SK-N-SH treated with all-trans-retinoic acid at 6 μM for 48 hours (cell line): ENCODE data around the gene CYTH3.

Experiments
- ISL1 ChIP-seq: fragments of 250-450 bp; sonication (Bioruptor Pico); IDR thresholded peaks from 2 replicates; pipeline ENCODE4 v2.1.2; 2022; ENCODE audit warnings: mild to moderate bottlenecking, moderate library complexity
- OSR1 ChIP-seq: fragments of 250-450 bp; sonication (Bioruptor Pico); IDR thresholded peaks from 2 replicates; pipeline ENCODE4 v1.8.0; 2022; ENCODE audit warnings: moderate library complexity, mild to moderate bottlenecking, inconsistent platforms
- ZC3H10 ChIP-seq: fragments of 250-450 bp; sonication (Bioruptor Pico); IDR thresholded peaks from 2 replicates; pipeline ENCODE4 v1.5.1; 2021; ENCODE audit warnings: mild to moderate bottlenecking, moderate library complexity
- ZNF565 ChIP-seq: fragments of 450-650 bp; formaldehyde crosslinking; conservative IDR thresholded peaks from 2 replicates; pipeline ENCODE4 v1.5.0; 2020; ENCODE audit warnings: low read depth, mild to moderate bottlenecking, moderate library complexity
- TF ChIP-seq, protein P1 (sequence below): fragments of 250-450 bp; sonication (Bioruptor Pico); IDR thresholded peaks from 2 replicates; pipeline ENCODE4 v1.8.0; 2020; ENCODE audit warnings: mild to moderate bottlenecking, moderate library complexity, borderline replicate concordance
- TF ChIP-seq, protein P2 (sequence below): fragments of 250-450 bp; sonication (Bioruptor Pico); IDR thresholded peaks from 2 replicates; pipeline ENCODE4 v1.5.1; 2020; ENCODE audit warnings: low read depth, mild to moderate bottlenecking, moderate library complexity
- TF ChIP-seq, protein P3 (sequence below): fragments of 250-450 bp; sonication (Bioruptor Pico); IDR thresholded peaks from 2 replicates; pipeline ENCODE4 v1.8.0; 2021; ENCODE audit warnings: low read depth, mild to moderate bottlenecking, moderate library complexity, borderline replicate concordance

DNA sequence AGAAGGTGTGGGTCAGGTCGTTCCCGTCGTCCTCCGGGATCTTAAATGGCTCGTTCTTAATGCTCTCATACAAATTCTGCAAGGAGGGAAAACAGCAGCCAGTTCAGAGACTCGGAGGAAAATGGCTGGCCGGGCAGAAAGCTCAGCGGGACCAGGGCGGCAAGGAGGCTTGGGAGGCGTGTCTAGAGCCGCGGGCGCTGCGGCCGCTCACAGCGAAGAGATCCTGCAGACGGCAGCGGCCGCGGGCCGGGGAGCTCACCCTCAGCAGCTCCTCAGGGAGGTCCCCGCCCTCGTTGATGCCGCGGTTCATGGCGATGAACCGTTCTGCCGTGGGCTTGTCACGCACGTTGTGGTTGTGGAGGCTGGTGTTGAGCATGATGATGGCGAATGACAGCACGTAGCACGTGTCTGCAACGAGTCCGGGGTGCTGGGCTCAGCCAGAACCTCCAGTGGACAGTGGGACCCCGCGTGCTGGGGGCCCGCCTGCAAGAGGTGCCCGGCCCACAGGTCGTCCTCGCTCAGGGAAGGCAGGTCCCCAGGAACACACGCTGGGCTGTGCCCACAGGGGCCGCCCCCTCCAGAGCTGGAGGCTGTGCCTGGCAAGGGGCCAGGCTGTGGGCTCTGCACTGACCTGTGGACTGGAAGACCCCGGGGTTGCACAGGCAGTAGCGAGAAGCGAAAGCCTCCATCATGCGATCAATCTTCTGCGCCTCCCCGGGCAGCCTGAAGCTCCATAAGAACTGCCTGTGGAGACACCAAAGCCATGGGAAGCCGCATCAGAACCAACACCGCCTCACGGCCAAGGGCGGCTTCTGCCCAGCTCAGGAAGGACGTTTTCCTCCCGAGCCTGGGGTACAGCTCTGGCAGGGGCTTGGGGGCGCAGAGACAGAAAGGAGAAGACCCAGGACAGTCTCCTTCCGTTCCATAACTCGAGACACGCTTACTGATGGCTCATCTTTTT, 101.6 kb downstream of the CYTH3 start:
- TF ChIP-seq, protein P1, sequence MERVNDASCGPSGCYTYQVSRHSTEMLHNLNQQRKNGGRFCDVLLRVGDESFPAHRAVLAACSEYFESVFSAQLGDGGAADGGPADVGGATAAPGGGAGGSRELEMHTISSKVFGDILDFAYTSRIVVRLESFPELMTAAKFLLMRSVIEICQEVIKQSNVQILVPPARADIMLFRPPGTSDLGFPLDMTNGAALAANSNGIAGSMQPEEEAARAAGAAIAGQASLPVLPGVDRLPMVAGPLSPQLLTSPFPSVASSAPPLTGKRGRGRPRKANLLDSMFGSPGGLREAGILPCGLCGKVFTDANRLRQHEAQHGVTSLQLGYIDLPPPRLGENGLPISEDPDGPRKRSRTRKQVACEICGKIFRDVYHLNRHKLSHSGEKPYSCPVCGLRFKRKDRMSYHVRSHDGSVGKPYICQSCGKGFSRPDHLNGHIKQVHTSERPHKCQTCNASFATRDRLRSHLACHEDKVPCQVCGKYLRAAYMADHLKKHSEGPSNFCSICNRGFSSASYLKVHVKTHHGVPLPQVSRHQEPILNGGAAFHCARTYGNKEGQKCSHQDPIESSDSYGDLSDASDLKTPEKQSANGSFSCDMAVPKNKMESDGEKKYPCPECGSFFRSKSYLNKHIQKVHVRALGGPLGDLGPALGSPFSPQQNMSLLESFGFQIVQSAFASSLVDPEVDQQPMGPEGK (CRISPR knock-in tag) = no peak
- TF ChIP-seq ZNF565 (CRISPR knock-in tag) = no peak
- no peak for TF ChIP-seq OSR1
- no peak for TF ChIP-seq ZC3H10
- TF ChIP-seq, protein P2, sequence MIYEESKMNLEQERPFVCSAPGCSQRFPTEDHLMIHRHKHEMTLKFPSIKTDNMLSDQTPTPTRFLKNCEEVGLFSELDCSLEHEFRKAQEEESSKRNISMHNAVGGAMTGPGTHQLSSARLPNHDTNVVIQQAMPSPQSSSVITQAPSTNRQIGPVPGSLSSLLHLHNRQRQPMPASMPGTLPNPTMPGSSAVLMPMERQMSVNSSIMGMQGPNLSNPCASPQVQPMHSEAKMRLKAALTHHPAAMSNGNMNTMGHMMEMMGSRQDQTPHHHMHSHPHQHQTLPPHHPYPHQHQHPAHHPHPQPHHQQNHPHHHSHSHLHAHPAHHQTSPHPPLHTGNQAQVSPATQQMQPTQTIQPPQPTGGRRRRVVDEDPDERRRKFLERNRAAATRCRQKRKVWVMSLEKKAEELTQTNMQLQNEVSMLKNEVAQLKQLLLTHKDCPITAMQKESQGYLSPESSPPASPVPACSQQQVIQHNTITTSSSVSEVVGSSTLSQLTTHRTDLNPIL (CRISPR knock-in tag) = no peak
- TF ChIP-seq, protein P3, sequence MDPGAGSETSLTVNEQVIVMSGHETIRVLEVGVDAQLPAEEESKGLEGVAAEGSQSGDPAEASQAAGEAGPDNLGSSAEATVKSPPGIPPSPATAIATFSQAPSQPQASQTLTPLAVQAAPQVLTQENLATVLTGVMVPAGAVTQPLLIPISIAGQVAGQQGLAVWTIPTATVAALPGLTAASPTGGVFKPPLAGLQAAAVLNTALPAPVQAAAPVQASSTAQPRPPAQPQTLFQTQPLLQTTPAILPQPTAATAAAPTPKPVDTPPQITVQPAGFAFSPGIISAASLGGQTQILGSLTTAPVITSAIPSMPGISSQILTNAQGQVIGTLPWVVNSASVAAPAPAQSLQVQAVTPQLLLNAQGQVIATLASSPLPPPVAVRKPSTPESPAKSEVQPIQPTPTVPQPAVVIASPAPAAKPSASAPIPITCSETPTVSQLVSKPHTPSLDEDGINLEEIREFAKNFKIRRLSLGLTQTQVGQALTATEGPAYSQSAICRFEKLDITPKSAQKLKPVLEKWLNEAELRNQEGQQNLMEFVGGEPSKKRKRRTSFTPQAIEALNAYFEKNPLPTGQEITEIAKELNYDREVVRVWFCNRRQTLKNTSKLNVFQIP (CRISPR knock-in tag) = no peak
- no peak for TF ChIP-seq ISL1
